GM18519 (cell line): ENCODE data around the gene JAZF1.

Source experiments
- ATAC-seq: cut with Tn5 transposase; IDR thresholded peaks from one replicate; pipeline ENCODE4 v1.9.1; 2021; ENCODE audit warnings: mild to moderate bottlenecking, moderate library complexity; ENCODE audit not compliant: unreplicated experiment, low FRiP score

Gene JAZF1

DNA sequence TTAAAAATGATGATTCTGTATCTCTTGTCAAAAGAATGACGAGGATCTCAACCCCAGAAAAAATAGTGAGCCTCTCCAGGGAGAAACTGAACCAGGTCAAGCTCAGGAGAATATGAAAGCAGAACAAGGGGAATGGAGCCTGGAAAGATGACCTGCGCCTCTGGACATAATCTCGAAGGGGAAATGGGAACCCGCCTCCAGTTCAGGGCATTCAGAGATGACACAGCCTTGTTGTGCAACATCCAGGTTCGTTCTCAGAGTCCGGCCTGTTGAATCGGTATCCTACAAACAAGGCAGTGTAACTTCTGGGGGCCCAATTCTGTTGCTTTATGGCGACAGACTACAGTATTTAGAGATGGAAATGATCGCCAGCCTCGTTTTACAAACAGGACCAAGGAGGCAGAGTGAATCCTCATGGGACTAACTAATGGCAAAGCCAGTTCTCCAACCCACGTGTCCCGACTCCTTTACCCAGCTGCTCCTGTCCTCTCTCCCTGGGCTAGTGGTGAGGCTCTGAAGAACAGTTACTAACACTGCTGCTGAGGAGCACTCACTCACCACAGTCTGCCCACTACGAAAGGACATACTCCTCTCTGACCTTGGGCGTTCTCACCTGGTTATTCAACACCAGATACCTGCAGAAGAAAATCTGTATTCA lies 67.6 kb downstream of the JAZF1 start:
- no peak for ATAC-seq

DNA sequence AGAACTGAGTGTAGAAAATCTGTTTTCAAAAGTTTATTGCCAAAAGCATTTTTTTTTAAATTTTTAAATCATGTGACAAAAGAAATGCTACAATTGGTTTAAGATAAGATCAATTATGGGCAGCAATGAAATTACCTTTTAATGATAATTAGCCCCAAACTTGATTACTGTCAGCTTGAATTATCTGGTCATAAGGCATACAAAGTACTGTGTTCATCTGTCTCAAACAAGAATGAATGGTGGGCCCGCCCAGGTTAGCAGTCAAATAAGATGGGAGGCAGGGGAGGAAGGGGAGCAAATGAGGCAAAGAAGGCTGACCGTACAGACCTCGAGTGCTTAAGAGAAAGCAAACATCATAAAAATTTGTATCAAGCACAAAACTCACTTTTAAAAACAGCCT lies 68.1 kb downstream of the JAZF1 start:
- ATAC-seq = no peak

DNA sequence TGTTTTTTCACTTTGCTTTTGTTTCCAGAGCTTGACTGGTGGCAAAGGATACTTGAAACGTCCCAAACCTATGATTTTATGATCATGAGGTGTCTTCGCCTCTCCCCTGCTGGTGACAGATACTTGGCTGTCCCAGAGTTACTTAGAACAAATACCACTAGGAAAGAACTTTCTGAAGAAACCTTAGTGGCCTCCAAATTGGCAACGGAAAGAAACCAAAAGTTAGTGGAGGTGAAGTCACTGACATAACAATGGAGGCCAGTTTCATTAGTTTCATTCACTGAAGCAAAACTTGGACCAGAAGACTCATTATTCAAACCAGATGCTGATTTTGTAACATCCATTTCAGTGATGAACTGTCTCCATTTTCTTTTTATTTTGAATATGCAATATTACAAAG lies 68.6 kb downstream of the JAZF1 start:
- ATAC-seq = no peak

DNA sequence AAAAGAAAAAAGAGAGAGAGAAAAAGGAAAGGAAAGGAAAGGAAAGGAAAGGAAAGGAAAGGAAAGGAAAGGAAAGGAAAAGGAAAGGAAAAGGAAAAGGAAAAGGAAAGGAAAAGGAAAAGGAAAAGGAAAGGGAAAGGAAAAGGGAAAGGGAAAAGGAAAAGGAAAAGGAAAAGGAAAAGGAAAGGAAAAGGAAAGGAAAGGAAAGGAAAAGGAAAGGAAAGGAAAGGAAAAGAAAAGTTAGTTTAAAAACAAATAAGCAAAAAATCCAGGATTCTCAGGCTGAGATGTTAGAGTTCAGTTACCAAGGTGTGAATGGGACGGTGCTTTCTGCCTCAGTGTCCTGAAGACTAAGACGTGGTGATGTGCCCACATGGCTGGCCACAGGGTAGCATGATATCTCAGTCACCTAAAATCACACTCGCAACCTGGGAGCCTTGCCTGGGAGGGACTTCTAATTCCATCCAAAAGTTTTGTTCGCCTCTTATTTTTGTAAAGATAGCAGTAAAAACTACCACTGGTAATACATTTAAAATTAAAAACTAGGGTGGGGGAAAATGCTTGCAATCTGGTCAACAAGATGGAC lies 70.1 kb downstream of the JAZF1 start:
- no peak for ATAC-seq

DNA sequence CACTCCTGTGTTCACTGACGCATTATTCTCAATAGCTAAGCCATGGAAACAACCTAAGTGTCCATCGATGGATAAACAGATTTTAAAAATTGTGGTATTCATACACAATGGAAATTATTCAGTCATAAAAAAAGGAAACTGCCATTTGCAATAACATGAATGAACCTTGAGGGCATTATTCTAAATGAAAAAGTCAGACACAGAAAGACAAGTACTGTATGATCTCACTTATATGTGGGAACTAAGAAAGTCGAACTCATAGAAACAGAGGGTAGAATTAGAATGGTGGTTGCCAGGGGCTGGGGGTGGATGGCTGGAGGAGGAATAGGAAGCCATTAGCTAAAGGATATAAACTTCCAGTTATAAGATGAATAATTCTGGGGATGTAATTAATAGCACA lies 71.8 kb downstream of the JAZF1 start:
- no peak for ATAC-seq

DNA sequence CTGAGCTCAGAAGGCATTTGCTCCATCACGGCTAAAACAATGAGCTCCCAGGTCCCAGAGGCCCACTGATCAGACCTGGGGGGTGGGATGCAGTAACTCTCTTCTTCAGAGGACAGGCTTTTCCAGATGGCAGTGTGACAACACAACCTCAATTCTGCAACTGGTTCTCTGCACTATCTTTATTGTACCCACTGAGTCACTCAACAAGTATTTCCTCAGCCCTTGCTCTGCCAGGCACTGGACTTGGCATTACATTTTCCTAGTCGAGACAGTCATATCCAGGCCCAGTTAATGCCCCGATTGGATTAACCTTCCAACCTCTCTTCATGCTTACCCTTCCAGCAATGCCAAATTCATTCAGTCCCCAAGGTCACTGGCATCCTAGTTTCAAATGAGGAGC lies 72.6 kb downstream of the JAZF1 start:
- no peak for ATAC-seq

DNA sequence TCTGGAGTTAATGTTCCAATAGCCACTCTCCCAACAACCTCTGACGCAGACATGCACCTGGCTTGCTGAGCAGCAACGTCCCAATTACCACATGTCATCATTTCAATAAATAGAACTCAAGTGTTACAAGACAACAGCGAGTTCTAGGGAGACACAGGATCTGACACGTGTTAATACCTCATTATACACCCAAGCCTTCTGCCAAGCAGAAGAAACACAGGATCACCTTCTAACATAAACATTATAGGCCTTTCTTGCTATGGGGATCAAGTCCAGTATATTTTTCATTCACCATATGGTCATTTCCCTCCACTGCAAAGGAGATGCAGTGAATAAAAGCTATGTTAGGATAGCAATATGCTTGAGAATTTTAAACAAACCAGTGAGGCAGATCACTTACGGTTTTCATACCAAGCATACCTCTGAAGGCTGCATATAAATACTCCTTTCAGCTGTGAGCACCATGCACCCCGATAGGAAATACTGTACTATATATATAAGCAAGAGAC lies 74.2 kb downstream of the JAZF1 start:
- no peak for ATAC-seq

DNA sequence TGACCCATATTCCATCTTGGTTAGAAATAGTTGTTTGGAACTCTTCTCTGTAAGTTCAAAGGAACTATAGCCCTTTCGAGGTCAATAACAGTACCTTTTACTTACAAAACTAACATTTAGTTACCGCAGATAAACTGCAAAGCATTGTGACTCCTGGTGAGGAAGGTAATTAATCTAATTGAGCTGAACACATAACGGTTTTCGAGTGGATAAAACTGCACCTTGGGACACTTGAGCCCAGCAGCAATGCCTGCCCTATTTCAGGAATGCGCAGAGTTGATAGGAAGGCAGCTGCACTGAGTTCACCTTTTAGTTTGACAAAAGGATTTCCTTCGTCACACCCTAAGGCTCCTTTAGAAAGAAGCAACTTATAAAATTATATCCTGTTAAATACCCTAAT lies 75.4 kb downstream of the JAZF1 start:
- ATAC-seq = no peak

DNA sequence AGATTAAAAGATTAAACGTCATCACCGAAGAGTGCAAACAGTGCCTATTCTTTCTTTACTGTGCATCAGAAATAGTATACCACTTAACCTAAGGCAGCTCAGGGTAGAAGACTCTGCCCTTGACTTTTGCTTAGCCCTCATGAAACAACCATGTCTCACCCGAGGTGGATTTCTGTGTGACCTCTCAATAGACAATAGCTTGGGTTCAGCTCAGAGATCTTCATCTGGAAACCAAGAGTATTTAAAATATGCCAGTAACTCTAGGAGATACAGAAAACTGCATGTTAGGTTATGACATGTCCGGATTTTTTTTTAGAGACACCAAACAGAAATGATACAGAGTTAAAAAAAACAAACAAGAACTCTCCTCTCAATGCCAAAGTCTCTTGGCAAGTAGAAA lies 75.8 kb downstream of the JAZF1 start:
- ATAC-seq = no peak

DNA sequence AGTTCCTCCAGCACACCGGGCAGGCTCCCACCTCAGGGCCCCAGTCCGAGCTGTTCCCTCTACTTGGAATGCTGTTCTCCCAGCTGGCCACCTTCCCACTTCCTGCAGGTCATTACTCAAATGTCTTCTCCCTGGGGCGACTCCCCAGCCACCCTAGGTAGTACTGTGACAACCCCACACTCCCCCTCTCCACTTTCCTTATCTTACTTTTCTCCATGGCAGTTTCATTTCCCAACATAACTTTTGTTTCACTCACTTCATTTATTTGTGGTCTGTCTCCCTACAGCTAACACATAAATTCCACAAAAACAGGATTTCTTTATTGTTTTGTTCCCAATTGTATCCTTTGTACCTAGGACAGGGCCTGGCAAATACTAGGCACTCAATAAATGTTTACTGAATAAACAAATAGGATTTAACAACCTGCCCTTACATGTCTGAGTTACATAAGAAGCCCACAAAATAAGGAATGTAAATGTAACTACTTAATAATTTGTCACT lies 76.5 kb downstream of the JAZF1 start:
- no peak for ATAC-seq

DNA sequence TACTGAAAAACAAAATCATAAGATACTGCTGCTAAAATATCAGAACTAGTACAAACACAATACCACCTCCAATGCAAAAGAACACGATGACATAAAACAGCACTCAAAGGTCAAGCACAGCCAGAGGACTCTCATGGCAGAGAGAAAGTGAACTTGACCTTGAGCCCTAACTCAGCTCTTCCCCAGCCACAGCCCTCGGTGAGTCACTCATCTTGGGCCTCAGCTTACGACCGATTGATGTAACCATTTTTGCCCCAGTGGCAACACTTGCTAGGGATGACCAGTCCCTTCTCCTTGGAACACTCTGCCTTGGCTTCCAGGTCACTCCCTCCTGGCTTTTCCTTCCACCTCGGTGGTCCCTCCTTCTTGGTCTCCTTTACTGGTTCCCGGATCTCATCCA lies 77.8 kb downstream of the JAZF1 start:
- ATAC-seq = no peak

DNA sequence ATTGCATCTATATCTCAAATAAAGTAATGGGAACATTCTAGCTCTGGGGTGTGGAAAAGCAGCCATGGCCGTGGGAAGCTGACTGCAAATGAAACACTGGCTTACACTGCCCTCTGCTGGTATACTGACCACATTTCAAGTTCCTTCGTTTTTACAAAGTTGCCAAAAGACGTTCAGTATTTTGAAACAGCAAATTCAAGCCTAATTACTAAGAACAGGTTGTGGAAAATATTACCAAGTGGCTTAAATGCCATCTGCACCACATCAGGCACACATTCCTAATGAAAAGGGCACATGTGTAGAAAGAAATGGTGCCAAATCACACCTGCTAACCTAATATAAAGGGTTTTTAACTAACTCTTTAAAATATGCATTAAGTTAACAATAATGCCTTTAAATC lies 83.9 kb downstream of the JAZF1 start:
- no peak for ATAC-seq

GRCh38 chr7:28095231-28095630 lies 85.4 kb downstream of the JAZF1 start:
- no peak for ATAC-seq

- no peak for ATAC-seq
These were observed 86.9 kb downstream of the JAZF1 start for GRCh38 chr7:28093623-28094232.

GRCh38 chr7:28091190-28091589 lies 89.4 kb downstream of the JAZF1 start:
- no peak for ATAC-seq

- no peak for ATAC-seq
These were observed 91.5 kb downstream of the JAZF1 start for GRCh38 chr7:28088901-28089714.

GRCh38 chr7:28088032-28088431 lies 92.6 kb downstream of the JAZF1 start:
- ATAC-seq = no peak

- no peak for ATAC-seq
These were observed 94.4 kb downstream of the JAZF1 start for GRCh38 chr7:28086198-28086597.

DNA sequence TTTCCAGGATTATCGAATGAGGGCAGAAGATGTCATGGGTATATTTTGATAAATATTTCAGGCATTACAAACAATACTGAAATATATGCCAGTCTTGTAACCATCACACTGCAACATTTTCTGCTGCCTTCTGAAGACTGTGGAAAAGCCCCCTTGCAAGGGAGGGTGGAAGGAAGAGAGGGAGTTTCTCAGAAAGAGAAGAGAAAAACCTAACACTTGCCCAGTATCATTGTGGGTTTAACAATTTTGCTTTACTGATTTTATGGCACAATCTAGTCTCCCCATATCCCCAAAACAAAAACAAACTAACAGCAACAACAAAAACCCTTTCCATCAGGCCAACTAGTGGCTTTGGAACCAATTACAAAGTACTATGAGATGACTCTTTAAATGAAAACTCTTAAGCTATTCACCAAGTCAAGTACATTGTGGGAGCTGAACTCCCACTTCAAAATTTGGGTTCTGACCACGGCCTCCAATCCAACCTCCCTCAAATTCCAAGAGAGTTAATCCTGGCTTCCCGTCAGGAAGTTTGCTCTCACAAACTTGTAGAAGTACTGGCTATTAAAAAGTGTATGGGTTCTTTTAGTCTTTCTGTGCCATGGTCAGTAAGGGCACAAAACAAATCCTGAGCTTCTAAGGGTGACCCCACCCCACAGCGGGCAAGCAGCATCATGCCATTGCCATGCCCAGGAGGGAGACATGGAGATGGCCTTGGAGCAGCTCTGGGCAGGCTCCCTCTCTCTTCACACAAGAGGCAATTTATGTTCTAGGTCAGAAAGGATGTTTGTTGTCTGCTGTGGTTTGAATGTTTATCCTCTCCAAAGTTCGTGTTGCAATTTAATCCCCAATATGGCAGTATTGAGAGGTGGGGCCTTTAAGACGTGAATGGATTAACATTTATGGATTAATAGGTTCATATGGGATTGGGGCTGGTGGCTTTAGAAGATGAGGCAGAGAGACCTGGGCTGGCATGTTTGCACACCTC lies 96.3 kb downstream of the JAZF1 start:
- no peak for ATAC-seq
